HepG2 (cell line): Measurements from ENCODE around the gene CEP104. TPM values are rescaled to one million over a fixed set of nuclear protein-coding genes. Genes with fewer than 3 reads are reported as not detected.

ENCODE experiments used
- AKNA ChIP-seq: sonication (generic); formaldehyde crosslinking; IDR thresholded peaks from 2 replicates; pipeline ENCODE4 v1.4.0; 2020; ENCODE audit warnings: missing genetic modification reagents, borderline replicate concordance
- FOXP1 ChIP-seq, 2 experiments: fragments of 450-650 bp in 1 of 2; IDR thresholded peaks; 2 replicates each; pipeline ENCODE4 v1.6.1; 2017 to 2018; ENCODE audit warnings: antibody characterized with exemption in 1 of 2
- KAT7 ChIP-seq: IDR thresholded peaks from 2 replicates; pipeline ENCODE4 v1.6.1; 2018; ENCODE audit warnings: borderline replicate concordance, missing compliant biosample characterization
- MEIS2 ChIP-seq: sonication (generic); formaldehyde crosslinking; IDR thresholded peaks from 2 replicates; pipeline ENCODE4 v1.9.0; 2021; ENCODE audit warnings: mild to moderate bottlenecking, missing genetic modification reagents
- MIXL1 ChIP-seq: IDR thresholded peaks from 2 replicates; pipeline ENCODE4 v1.6.1; 2016
- MLLT10 ChIP-seq: sonication (generic); formaldehyde crosslinking; IDR thresholded peaks from 2 replicates; pipeline ENCODE4 v1.4.0; 2020; ENCODE audit warnings: missing genetic modification reagents
- NFYC ChIP-seq: IDR thresholded peaks from 2 replicates; pipeline ENCODE4 v1.6.1; 2016; ENCODE audit warnings: missing genetic modification reagents, missing compliant biosample characterization
- PBX3 ChIP-seq: sonication (generic); formaldehyde crosslinking; IDR thresholded peaks from 2 replicates; pipeline ENCODE4 v1.8.1; 2023; ENCODE audit warnings: missing genetic modification reagents, inconsistent platforms, borderline replicate concordance
- PCBP1 ChIP-seq: fragments of 200-400 bp; formaldehyde crosslinking; IDR thresholded peaks from 2 replicates; pipeline ENCODE4 v1.6.1; 2017; ENCODE audit warnings: mild to moderate bottlenecking, low read depth, low read length, borderline replicate concordance
- SALL1 ChIP-seq: sonication (generic); formaldehyde crosslinking; IDR thresholded peaks from 2 replicates; pipeline ENCODE4 v1.8.0; 2022; ENCODE audit warnings: mild to moderate bottlenecking, missing genetic modification reagents
- SALL2 ChIP-seq: sonication (generic); formaldehyde crosslinking; IDR thresholded peaks from 2 replicates; pipeline ENCODE4 v1.8.1; 2023; ENCODE audit warnings: mild to moderate bottlenecking, missing genetic modification reagents, inconsistent platforms
- SKIL ChIP-seq: sonication (generic); formaldehyde crosslinking; IDR thresholded peaks from 2 replicates; pipeline ENCODE4 v1.8.0; 2022; ENCODE audit warnings: missing genetic modification reagents, mild to moderate bottlenecking, moderate library complexity, borderline replicate concordance
- SMAD3 ChIP-seq: sonication (generic); formaldehyde crosslinking; IDR thresholded peaks from 2 replicates; pipeline ENCODE4 v1.4.0; 2020; ENCODE audit warnings: missing genetic modification reagents
- SNAI1 ChIP-seq: sonication (generic); formaldehyde crosslinking; IDR thresholded peaks from 2 replicates; pipeline ENCODE4 v1.5.0; 2020; ENCODE audit warnings: mild to moderate bottlenecking, missing genetic modification reagents, borderline replicate concordance
- STAT5B ChIP-seq: sonication (generic); formaldehyde crosslinking; IDR thresholded peaks from 2 replicates; pipeline ENCODE4 v1.4.0; 2020; ENCODE audit warnings: missing genetic modification reagents
- U2AF1 ChIP-seq: fragments of 200-400 bp; formaldehyde crosslinking; optimal IDR thresholded peaks from 2 replicates; pipeline ENCODE3; 2017; ENCODE audit warnings: mild to moderate bottlenecking, low read depth, low read length
- ZBTB20 ChIP-seq: sonication (generic); formaldehyde crosslinking; IDR thresholded peaks from 2 replicates; pipeline ENCODE4 v1.8.1; 2023; ENCODE audit warnings: missing genetic modification reagents, low read depth, mild to moderate bottlenecking, borderline replicate concordance
- ZNF362 ChIP-seq: sonication (generic); formaldehyde crosslinking; IDR thresholded peaks from 2 replicates; pipeline ENCODE4 v1.4.0; 2020; ENCODE audit warnings: missing genetic modification reagents, mild to moderate bottlenecking, borderline replicate concordance
- ZNF549 ChIP-seq: sonication (generic); formaldehyde crosslinking; IDR thresholded peaks from 2 replicates; pipeline ENCODE4 v1.5.0; 2020; ENCODE audit warnings: missing genetic modification reagents
- ZNF577 ChIP-seq: sonication (generic); formaldehyde crosslinking; IDR thresholded peaks from 2 replicates; pipeline ENCODE4 v1.4.0; 2020; ENCODE audit warnings: mild to moderate bottlenecking, low read depth, missing genetic modification reagents, borderline replicate concordance
- polyA plus RNA-seq, 8 experiments: library from polyadenylated mRNA; depleted of rRNA in 3 of 8; stranded (reverse) in 7 of 8; unstranded in 1 of 8; fragments of >200 nt; fragmentation: Illumina TruSeq in 4 of 8; extraction: Trizol in 4 of 8; gene quantifications; 2 replicates each; pipeline versions ENCODE4 v1.2.1 to v1.2.3, GENCODE V29; 2011 to 2016; ENCODE audit warnings: low read depth in 4 of 8, missing spikeins in 1 of 8, mixed read lengths in 1 of 8; ENCODE audit not compliant: insufficient read depth in 1 of 8
- total RNA-seq, 5 experiments: library from RNA; depleted of rRNA; stranded (reverse); fragments of >200 nt; fragmentation: Illumina TruSeq; extraction: Trizol; gene quantifications; 2 replicates each; pipeline ENCODE4 v1.2.3, GENCODE V29; 2016; ENCODE audit warnings: low read depth in 1 of 5

The CEP104 gene
- total and polyA plus RNA-seq, 2 of the 13 experiments (the other 11 are each of a cell fraction or from before 2014, with no cell fraction given): 20.4 to 30.1 TPM

GRCh38 chr1:3796215-3797061 is 60.6 kb downstream of the CEP104 start, which contains the start of gene LRRC47 (continued):
- TF ChIP-seq MEIS2 (CRISPR knock-in tag) (peak; percentile 58; the same call in 1 of the 2 replicates), PBX3 (CRISPR knock-in tag) (no peak), ZNF362 (no peak), U2AF1 (peak; percentile 98), SALL2 (CRISPR knock-in tag) (peak; percentile 72; the same call in 1 of the 2 replicates), FOXP1 (IDR thresholded peaks at IDR 0.05) (no peak), FOXP1 (CRISPR knock-in tag; IDR thresholded peaks at IDR 0.05) (peak; percentile 43), ZBTB20 (CRISPR knock-in tag) (peak; percentile 45; the same call in 1 of the 2 replicates), SMAD3 (CRISPR knock-in tag) (peak; percentile 85), SNAI1 (no peak), NFYC (CRISPR knock-in tag) (peak; percentile 37; the same call in 1 of the 2 replicates), KAT7 (CRISPR knock-in tag) (peak; percentile 69; the same call in 1 of the 2 replicates), MIXL1 (CRISPR knock-in tag) (peak; percentile 60), STAT5B (CRISPR knock-in tag) (no peak), AKNA (CRISPR knock-in tag) (no peak), ZNF549 (CRISPR knock-in tag) (no peak), SALL1 (CRISPR knock-in tag) (peak; percentile 42; the same call in 1 of the 2 replicates), PCBP1 (0 out of 2 replicates have a peak, but pooled peaks have one; percentile 52), ZNF577 (CRISPR knock-in tag) (no peak), SKIL (CRISPR knock-in tag) (peak; percentile 25; the same call in 1 of the 2 replicates), MLLT10 (CRISPR knock-in tag) (no peak)
